ENCODE results near the gene COASY.

COASY gene

DNA sequence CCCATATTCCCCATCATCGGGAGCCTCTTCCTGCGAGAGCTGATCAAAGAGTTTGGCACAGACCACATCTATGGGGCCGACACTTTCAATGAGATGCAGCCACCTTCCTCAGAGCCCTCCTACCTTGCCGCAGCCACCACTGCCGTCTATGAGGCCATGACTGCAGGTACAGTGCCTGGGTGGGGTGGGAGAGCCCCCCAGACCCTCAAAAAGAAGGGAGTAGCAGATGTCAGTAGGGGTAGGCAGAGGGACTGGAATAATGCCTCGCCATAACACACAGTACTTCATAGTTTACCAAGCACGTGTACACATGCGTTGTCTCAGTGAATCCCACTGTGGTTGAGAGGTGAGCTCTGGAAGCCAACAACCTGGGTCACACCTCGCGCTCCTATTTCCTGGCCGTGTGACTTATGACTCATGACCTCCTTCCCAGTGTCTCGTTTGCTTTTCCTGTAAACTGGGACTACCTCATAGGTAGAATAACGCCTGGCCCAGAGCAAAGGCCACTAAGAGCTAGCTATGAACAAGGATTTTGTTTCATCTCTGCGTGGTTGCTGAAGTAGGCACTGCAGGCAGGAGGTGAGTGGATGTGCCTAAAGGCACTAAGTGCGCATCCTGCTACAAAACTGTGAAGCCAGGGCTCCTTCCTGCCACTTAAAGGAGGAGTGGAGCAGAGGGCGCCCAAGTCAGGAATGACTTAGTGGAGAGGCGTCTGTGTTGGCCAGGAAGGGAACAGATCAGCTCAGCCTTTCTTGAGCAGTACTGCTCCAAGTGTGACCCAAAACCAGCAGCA lies 20.7 kb upstream of the COASY start:
- no peak for ATAC-seq
- TF ChIP-seq ESRRG (CRISPR knock-in tag; IDR thresholded peaks at IDR 0.05) (no peak), RARB (CRISPR knock-in tag; IDR thresholded peaks at IDR 0.05) (no peak), ZFP30 (CRISPR knock-in tag; IDR thresholded peaks at IDR 0.05) (no peak), ISL1 (CRISPR knock-in tag; IDR thresholded peaks at IDR 0.05) (no peak), ZNF70 (CRISPR knock-in tag; IDR thresholded peaks at IDR 0.05) (no peak), ARNTL (CRISPR knock-in tag; IDR thresholded peaks at IDR 0.05; ENCODE audit: borderline replicate concordance, low read depth) (no peak), CSDC2 (CRISPR knock-in tag; IDR thresholded peaks at IDR 0.05) (no peak), TCF4 (CRISPR knock-in tag; IDR thresholded peaks at IDR 0.05; ENCODE audit: borderline replicate concordance) (no peak)
- TF ChIP-seq, protein P1, sequence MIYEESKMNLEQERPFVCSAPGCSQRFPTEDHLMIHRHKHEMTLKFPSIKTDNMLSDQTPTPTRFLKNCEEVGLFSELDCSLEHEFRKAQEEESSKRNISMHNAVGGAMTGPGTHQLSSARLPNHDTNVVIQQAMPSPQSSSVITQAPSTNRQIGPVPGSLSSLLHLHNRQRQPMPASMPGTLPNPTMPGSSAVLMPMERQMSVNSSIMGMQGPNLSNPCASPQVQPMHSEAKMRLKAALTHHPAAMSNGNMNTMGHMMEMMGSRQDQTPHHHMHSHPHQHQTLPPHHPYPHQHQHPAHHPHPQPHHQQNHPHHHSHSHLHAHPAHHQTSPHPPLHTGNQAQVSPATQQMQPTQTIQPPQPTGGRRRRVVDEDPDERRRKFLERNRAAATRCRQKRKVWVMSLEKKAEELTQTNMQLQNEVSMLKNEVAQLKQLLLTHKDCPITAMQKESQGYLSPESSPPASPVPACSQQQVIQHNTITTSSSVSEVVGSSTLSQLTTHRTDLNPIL (CRISPR knock-in tag; IDR thresholded peaks at IDR 0.05; ENCODE audit: low read depth), result no peak
- TF ChIP-seq, protein P2, sequence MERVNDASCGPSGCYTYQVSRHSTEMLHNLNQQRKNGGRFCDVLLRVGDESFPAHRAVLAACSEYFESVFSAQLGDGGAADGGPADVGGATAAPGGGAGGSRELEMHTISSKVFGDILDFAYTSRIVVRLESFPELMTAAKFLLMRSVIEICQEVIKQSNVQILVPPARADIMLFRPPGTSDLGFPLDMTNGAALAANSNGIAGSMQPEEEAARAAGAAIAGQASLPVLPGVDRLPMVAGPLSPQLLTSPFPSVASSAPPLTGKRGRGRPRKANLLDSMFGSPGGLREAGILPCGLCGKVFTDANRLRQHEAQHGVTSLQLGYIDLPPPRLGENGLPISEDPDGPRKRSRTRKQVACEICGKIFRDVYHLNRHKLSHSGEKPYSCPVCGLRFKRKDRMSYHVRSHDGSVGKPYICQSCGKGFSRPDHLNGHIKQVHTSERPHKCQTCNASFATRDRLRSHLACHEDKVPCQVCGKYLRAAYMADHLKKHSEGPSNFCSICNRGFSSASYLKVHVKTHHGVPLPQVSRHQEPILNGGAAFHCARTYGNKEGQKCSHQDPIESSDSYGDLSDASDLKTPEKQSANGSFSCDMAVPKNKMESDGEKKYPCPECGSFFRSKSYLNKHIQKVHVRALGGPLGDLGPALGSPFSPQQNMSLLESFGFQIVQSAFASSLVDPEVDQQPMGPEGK (CRISPR knock-in tag; IDR thresholded peaks at IDR 0.05; ENCODE audit: borderline replicate concordance), result no peak
- TF ChIP-seq, protein P3, sequence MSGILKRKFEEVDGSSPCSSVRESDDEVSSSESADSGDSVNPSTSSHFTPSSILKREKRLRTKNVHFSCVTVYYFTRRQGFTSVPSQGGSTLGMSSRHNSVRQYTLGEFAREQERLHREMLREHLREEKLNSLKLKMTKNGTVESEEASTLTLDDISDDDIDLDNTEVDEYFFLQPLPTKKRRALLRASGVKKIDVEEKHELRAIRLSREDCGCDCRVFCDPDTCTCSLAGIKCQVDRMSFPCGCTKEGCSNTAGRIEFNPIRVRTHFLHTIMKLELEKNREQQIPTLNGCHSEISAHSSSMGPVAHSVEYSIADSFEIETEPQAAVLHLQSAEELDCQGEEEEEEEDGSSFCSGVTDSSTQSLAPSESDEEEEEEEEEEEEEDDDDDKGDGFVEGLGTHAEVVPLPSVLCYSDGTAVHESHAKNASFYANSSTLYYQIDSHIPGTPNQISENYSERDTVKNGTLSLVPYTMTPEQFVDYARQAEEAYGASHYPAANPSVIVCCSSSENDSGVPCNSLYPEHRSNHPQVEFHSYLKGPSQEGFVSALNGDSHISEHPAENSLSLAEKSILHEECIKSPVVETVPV (CRISPR knock-in tag; IDR thresholded peaks at IDR 0.05), result no peak

DNA sequence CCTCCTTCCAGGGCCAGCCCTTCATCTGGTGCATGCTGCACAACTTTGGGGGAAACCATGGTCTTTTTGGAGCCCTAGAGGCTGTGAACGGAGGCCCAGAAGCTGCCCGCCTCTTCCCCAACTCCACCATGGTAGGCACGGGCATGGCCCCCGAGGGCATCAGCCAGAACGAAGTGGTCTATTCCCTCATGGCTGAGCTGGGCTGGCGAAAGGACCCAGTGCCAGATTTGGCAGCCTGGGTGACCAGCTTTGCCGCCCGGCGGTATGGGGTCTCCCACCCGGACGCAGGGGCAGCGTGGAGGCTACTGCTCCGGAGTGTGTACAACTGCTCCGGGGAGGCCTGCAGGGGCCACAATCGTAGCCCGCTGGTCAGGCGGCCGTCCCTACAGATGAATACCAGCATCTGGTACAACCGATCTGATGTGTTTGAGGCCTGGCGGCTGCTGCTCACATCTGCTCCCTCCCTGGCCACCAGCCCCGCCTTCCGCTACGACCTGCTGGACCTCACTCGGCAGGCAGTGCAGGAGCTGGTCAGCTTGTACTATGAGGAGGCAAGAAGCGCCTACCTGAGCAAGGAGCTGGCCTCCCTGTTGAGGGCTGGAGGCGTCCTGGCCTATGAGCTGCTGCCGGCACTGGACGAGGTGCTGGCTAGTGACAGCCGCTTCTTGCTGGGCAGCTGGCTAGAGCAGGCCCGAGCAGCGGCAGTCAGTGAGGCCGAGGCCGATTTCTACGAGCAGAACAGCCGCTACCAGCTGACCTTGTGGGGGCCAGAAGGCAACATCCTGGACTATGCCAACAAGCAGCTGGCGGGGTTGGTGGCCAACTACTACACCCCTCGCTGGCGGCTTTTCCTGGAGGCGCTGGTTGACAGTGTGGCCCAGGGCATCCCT lies 18.5 kb upstream of the COASY start:
- ATAC-seq, result no peak
- TF ChIP-seq RARB (CRISPR knock-in tag; IDR thresholded peaks at IDR 0.05) (no peak), OSR1 (CRISPR knock-in tag; IDR thresholded peaks at IDR 0.05) (no peak), ARNTL (CRISPR knock-in tag; IDR thresholded peaks at IDR 0.05; ENCODE audit: borderline replicate concordance, low read depth) (no peak), ZNF8 (CRISPR knock-in tag; IDR thresholded peaks at IDR 0.05) (no peak), GLIS3 (CRISPR knock-in tag; IDR thresholded peaks at IDR 0.05) (no peak), CSDC2 (CRISPR knock-in tag; IDR thresholded peaks at IDR 0.05) (no peak), PPARA (CRISPR knock-in tag; IDR thresholded peaks at IDR 0.05; ENCODE audit: borderline replicate concordance) (no peak), ESRRG (CRISPR knock-in tag; IDR thresholded peaks at IDR 0.05) (no peak), ISL1 (CRISPR knock-in tag; IDR thresholded peaks at IDR 0.05) (no peak), SNAI2 (CRISPR knock-in tag; IDR thresholded peaks at IDR 0.05) (no peak)
- TF ChIP-seq, protein P4, sequence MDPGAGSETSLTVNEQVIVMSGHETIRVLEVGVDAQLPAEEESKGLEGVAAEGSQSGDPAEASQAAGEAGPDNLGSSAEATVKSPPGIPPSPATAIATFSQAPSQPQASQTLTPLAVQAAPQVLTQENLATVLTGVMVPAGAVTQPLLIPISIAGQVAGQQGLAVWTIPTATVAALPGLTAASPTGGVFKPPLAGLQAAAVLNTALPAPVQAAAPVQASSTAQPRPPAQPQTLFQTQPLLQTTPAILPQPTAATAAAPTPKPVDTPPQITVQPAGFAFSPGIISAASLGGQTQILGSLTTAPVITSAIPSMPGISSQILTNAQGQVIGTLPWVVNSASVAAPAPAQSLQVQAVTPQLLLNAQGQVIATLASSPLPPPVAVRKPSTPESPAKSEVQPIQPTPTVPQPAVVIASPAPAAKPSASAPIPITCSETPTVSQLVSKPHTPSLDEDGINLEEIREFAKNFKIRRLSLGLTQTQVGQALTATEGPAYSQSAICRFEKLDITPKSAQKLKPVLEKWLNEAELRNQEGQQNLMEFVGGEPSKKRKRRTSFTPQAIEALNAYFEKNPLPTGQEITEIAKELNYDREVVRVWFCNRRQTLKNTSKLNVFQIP (CRISPR knock-in tag; IDR thresholded peaks at IDR 0.05; ENCODE audit: borderline replicate concordance, low read depth), result no peak

DNA sequence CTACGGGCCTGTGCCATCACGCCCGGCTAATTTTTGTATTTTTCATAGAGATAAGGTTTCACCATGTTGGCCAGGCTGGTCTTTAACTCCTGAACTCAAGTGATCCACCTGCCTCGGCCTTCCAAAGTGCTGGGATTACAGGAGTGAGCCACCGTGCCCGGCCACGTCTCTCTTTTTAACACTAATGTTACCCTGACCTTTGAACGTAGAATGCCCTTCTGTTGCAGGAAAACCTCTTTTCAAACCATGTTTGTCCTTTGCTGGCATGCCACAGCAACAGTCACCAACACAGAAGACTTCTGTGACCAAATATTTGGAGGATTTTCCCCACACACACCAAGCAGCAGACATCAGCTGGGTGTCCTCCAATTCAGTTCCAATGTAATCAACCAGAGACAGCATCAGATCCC lies 17.1 kb upstream of the COASY start:
- TF ChIP-seq SNAI2 (CRISPR knock-in tag; IDR thresholded peaks at IDR 0.05) (no peak), TOX (CRISPR knock-in tag; IDR thresholded peaks at IDR 0.05; ENCODE audit: borderline replicate concordance) (no peak), PPARA (CRISPR knock-in tag; IDR thresholded peaks at IDR 0.05; ENCODE audit: borderline replicate concordance) (no peak), BACH2 (CRISPR knock-in tag; IDR thresholded peaks at IDR 0.05; ENCODE audit: borderline replicate concordance) (no peak), RARB (CRISPR knock-in tag; IDR thresholded peaks at IDR 0.05) (no peak), ZNF70 (CRISPR knock-in tag; IDR thresholded peaks at IDR 0.05) (no peak), OSR1 (CRISPR knock-in tag; IDR thresholded peaks at IDR 0.05) (no peak), ZNF565 (CRISPR knock-in tag; conservative IDR thresholded peaks at IDR 0.05; ENCODE audit: low read depth) (no peak), TCF4 (CRISPR knock-in tag; IDR thresholded peaks at IDR 0.05; ENCODE audit: borderline replicate concordance) (no peak), CSDC2 (CRISPR knock-in tag; IDR thresholded peaks at IDR 0.05) (no peak), ZNF8 (CRISPR knock-in tag; IDR thresholded peaks at IDR 0.05) (no peak), ISL1 (CRISPR knock-in tag; IDR thresholded peaks at IDR 0.05) (no peak)
- TF ChIP-seq, protein P4 (CRISPR knock-in tag; IDR thresholded peaks at IDR 0.05; ENCODE audit: borderline replicate concordance, low read depth), result no peak
- TF ChIP-seq, protein P5, sequence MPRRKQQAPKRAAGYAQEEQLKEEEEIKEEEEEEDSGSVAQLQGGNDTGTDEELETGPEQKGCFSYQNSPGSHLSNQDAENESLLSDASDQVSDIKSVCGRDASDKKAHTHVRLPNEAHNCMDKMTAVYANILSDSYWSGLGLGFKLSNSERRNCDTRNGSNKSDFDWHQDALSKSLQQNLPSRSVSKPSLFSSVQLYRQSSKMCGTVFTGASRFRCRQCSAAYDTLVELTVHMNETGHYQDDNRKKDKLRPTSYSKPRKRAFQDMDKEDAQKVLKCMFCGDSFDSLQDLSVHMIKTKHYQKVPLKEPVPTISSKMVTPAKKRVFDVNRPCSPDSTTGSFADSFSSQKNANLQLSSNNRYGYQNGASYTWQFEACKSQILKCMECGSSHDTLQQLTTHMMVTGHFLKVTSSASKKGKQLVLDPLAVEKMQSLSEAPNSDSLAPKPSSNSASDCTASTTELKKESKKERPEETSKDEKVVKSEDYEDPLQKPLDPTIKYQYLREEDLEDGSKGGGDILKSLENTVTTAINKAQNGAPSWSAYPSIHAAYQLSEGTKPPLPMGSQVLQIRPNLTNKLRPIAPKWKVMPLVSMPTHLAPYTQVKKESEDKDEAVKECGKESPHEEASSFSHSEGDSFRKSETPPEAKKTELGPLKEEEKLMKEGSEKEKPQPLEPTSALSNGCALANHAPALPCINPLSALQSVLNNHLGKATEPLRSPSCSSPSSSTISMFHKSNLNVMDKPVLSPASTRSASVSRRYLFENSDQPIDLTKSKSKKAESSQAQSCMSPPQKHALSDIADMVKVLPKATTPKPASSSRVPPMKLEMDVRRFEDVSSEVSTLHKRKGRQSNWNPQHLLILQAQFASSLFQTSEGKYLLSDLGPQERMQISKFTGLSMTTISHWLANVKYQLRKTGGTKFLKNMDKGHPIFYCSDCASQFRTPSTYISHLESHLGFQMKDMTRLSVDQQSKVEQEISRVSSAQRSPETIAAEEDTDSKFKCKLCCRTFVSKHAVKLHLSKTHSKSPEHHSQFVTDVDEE (CRISPR knock-in tag; IDR thresholded peaks at IDR 0.05), result no peak
- TF ChIP-seq, protein P1 (CRISPR knock-in tag; IDR thresholded peaks at IDR 0.05; ENCODE audit: low read depth), result no peak
- no peak for ATAC-seq

Data from SK-N-SH treated with all-trans-retinoic acid at 6 μM for 48 hours (cell line).